Mammary epithelial cell (primary cell): Measurements from ENCODE around the gene COL2A1.

ENCODE experiments used
- EZH2 ChIP-seq: IDR thresholded peaks from 2 replicates; pipeline ENCODE4 v1.6.1; 2012; ENCODE audit warnings: low read length, inconsistent platforms, borderline replicate concordance
- TF ChIP-seq, protein P1 (sequence below), 2 donors: IDR thresholded peaks in 1 of 2; conservative IDR thresholded peaks in 1 of 2; 2 replicates each; pipeline ENCODE4 v1.5.1; 2011 to 2012; ENCODE audit warnings: inconsistent platforms in 2 of 2, low read length in 2 of 2, mild to moderate bottlenecking in 2 of 2, control low read depth in 1 of 2, low read depth in 1 of 2; ENCODE audit not compliant: insufficient read depth in 1 of 2; ENCODE audit errors: extremely low read depth in 1 of 2

DNA sequence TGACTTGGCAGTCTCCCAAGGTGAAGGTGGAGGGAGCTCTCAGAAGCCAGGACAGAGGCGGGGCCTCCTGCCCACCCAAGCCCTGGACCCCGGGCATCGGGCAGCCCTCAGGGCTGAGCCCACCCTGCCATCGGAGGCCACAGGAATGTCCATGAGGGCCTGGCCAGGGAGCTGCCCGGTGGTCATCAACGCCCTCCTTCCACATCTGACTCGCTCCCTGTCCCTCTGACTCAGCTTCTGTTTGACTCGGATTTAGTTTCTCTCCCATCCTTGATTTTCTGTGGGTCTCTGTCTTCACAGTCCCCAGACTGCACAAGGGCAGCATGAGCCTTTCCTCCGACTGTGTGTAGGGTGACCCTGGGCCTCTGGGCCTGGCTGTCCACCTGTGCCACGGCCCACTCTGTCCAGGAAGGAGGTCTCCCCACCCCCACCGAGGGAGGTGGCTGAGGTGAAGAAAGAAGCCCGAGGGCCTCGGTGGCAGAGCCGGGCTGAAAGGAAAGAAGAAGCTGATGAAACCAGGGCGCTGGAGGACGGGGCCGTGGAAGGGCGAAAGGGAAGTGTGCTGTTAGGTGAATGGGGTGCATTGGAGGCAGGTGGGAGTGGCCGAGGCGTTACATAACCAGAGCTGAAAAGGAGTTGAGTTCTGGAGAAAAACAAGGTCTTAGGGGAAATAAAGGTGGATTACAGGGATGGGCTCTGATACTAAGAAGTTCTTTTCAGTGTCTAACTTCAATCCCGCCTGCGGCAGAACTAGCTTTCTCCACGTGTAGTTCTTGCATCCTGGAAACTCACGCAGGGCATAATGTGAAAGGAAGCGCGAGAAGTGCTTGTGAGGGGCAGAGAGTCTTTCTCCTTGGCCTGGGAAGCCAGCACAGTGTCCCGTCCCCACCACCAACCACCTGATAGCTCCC lies 57.6 kb downstream of the COL2A1 start:
- TF ChIP-seq, protein P1, sequence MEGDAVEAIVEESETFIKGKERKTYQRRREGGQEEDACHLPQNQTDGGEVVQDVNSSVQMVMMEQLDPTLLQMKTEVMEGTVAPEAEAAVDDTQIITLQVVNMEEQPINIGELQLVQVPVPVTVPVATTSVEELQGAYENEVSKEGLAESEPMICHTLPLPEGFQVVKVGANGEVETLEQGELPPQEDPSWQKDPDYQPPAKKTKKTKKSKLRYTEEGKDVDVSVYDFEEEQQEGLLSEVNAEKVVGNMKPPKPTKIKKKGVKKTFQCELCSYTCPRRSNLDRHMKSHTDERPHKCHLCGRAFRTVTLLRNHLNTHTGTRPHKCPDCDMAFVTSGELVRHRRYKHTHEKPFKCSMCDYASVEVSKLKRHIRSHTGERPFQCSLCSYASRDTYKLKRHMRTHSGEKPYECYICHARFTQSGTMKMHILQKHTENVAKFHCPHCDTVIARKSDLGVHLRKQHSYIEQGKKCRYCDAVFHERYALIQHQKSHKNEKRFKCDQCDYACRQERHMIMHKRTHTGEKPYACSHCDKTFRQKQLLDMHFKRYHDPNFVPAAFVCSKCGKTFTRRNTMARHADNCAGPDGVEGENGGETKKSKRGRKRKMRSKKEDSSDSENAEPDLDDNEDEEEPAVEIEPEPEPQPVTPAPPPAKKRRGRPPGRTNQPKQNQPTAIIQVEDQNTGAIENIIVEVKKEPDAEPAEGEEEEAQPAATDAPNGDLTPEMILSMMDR (conservative IDR thresholded peaks at IDR 0.05 in 1 of 2, IDR thresholded peaks at IDR 0.05 in 1 of 2; ENCODE audit: extremely low read depth in 1 of 2, insufficient read depth in 1 of 2, low read depth in 1 of 2, low read length in 2 of 2) = no peak
- TF ChIP-seq EZH2 = no peak
